Stimulated activated effector memory CD8-positive, alpha-beta T cell treated with anti-CD3 and anti-CD28 coated beads, Interleukin-12 subunit alpha, Interleukin-12 subunit beta, amount 100 ng/mL, for 72 hours (primary cell): ENCODE data around the gene KMT2C.
"Not testable (repeated sequence)": the region's sequence is repeated elsewhere in the genome, so short reads cannot be mapped to it uniquely, and the experiment has no call there.

Experiments
- ATAC-seq: fragments of 150-1000 bp; cut with Tn5 transposase; 2 replicates; pipeline ENCODE4 v1.10.0; 2021
- DNase-seq, 2 donors: peaks; one replicate each; pipeline ENCODE4 v3.0.0; 2021 to 2022; ENCODE audit warnings: low spot score in 2 of 2
- H3K27ac Mint-ChIP-seq: one replicate; pipeline ENCODE4 v1.8.0; 2022; ENCODE audit warnings: mild to moderate bottlenecking, mixed read lengths
- H3K36me3 Mint-ChIP-seq: one replicate; pipeline ENCODE4 v1.8.0; 2022; ENCODE audit warnings: mild to moderate bottlenecking, mixed read lengths
- H3K4me1 Mint-ChIP-seq: one replicate; pipeline ENCODE4 v1.8.0; 2022; ENCODE audit warnings: mixed read lengths
- H3K4me3 Mint-ChIP-seq: one replicate; pipeline ENCODE4 v1.8.0; 2022; ENCODE audit warnings: mild to moderate bottlenecking, mixed read lengths
- H3K9me3 Mint-ChIP-seq: one replicate; pipeline ENCODE4 v1.8.0; 2022; ENCODE audit warnings: mixed read lengths

Gene KMT2C

GRCh38 chr7:152462995-152463708, 27.3 kb upstream of the KMT2C start:
- no peaks in the 10 kb centered on the region for H3K9me3 Mint-ChIP-seq
- ATAC-seq: peak; percentile 11
- DNase-seq: no peak
- H3K27ac Mint-ChIP-seq: peak overlapping the region; percentile 89
- H3K4me1 Mint-ChIP-seq: no peaks in the 10 kb centered on the region
- H3K4me3 Mint-ChIP-seq: peak overlapping the region; percentile 86
- peaks cover 5% of the 10 kb centered on the region for H3K36me3 Mint-ChIP-seq

GRCh38 chr7:152459724-152460251, 24.0 kb upstream of the KMT2C start:
- Mint-ChIP-seq H3K4me3 (no peak overlapping the region), H3K4me1 (no peaks in the 10 kb centered on the region), H3K27ac (no peak overlapping the region), H3K9me3 (no peaks in the 10 kb centered on the region), H3K36me3 (peaks cover 3% of the 10 kb centered on the region)
- no peak for DNase-seq
- no peak for ATAC-seq

DNA sequence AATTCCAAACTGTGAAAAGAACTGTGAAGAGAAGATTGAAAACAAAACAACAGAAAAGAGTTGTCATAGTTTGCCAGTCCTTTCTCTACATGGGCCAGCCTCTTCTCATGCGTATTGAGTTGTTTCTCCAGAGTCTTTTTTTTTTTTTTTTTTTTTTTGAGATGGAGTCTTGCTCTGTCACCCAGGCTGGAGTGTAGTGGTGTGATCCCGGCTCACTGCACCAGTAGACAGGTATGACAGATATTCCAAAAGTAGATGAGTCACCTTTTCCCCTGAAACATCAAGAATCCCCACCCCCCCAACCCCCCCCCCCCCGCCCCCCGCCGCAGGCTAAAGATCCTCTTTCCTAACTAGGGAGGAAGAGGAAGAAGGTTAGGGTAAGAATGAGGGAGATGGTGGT, 15.6 kb upstream of the KMT2C start:
- DNase-seq (no peak), ATAC-seq (no peak)
- Mint-ChIP-seq H3K9me3 (no peaks in the 10 kb centered on the region), H3K27ac (no peak overlapping the region), H3K36me3 (no peaks in the 10 kb centered on the region), H3K4me1 (no peaks in the 10 kb centered on the region), H3K4me3 (no peak overlapping the region)

DNA sequence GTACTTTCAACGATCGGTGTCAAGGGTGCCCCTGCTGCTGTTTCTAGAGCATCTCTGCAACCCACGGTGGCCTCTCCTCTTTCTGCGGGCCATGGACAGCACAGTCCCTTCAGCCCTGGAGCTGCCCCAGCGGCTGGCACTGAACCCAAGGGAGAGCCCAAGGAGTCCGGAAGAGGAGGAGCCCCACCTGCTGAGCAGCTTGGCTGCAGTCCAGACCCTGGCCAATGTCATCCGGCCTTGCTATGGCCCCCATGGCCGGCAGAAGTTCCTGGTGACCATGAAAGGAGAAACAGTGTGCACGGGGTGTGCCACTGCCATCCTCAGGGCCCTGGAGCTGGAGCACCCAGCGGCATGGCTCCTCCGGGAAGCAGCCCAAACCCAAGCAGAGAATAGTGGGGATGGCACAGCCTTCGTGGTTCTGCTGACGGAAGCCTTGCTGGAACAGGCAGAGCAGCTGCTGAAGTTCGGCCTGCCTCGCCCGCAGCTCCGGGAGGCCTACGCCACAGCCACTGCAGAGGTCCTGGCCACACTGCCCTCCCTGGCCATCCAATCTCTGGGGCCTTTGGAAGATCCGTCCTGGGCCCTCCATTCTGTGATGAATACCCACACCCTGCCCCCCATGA, 9.7 kb upstream of the KMT2C start:
- not testable (repeated sequence) for H3K4me3 Mint-ChIP-seq, DNase-seq, H3K36me3 Mint-ChIP-seq, H3K9me3 Mint-ChIP-seq, H3K27ac Mint-ChIP-seq, H3K4me1 Mint-ChIP-seq
- ATAC-seq: peak; percentile 21

DNA sequence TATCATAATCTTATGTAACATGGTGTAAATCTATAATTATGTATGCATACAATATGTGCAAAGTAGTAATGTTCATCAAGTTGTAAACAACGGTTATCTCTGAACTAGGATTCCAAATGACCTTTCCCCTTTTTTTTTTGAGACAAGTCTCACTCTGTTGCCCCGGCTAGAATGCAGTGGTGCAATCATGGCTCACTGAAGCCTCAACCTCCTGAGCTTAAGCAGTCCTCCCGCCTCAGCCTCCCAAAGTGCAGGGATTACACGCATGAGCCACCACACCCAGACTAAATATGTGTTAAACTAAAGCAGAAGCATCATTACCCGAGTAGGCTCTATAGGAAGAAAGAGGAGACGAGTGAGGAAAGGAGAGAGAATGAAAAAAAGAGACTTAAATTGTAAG, 7.8 kb upstream of the KMT2C start:
- DNase-seq (no peak), ATAC-seq (no peak)
- no peaks in the 10 kb centered on the region for H3K4me1 Mint-ChIP-seq
- H3K9me3 Mint-ChIP-seq: no peaks in the 10 kb centered on the region
- H3K4me3 Mint-ChIP-seq: no peak overlapping the region
- no peak overlapping the region for H3K27ac Mint-ChIP-seq
- H3K36me3 Mint-ChIP-seq: no peaks in the 10 kb centered on the region

GRCh38 chr7:152442330-152442835, 6.6 kb upstream of the KMT2C start:
- ATAC-seq: no peak
- no peak for DNase-seq
- H3K4me1 Mint-ChIP-seq: peaks cover 2% of the 10 kb centered on the region
- H3K9me3 Mint-ChIP-seq: no peaks in the 10 kb centered on the region
- no peak overlapping the region for H3K4me3 Mint-ChIP-seq
- H3K27ac Mint-ChIP-seq: no peak overlapping the region
- H3K36me3 Mint-ChIP-seq: no peaks in the 10 kb centered on the region

DNA sequence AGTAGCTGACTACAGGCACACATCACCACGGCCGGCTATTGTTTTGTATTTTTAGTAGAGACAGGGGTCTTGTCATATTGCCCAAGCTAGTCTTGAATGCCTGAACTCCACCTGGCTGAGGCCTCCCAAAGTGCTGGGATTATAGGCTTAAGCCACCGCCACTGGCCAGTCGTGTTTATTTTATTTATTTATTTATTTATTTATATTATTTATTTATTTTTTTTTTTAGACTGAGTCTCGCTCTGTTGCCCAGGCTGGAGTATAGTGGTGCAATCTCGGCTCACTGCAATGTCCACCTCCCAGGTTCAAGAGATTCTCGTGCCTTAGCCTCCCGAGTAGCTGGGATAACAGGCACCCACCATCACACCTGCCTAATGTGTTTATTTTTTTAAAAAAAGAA, 6.0 kb upstream of the KMT2C start:
- not testable (repeated sequence) for ATAC-seq, DNase-seq, H3K27ac Mint-ChIP-seq, H3K4me1 Mint-ChIP-seq, H3K4me3 Mint-ChIP-seq, H3K36me3 Mint-ChIP-seq, H3K9me3 Mint-ChIP-seq

GRCh38 chr7:152441168-152441567, 5.4 kb upstream of the KMT2C start:
- H3K36me3 Mint-ChIP-seq, H3K27ac Mint-ChIP-seq, DNase-seq, H3K9me3 Mint-ChIP-seq, H3K4me3 Mint-ChIP-seq, H3K4me1 Mint-ChIP-seq, ATAC-seq: not testable (repeated sequence)

- H3K27ac Mint-ChIP-seq: not testable (repeated sequence)
Observed at GRCh38 chr7:152438017-152438416, 2.2 kb upstream of the KMT2C start.

GRCh38 chr7:152436931-152437575, 1.2 kb upstream of the KMT2C start:
- Mint-ChIP-seq H3K27ac (peak overlapping the region; percentile 90), H3K4me3 (peak overlapping the region; percentile 79), H3K4me1 (peaks cover 14% of the 10 kb centered on the region)
- not testable (repeated sequence) for DNase-seq, H3K9me3 Mint-ChIP-seq, ATAC-seq, H3K36me3 Mint-ChIP-seq

More at GRCh38 chr7:152438017-152438416, 2.2 kb upstream of the KMT2C start:
- H3K9me3 Mint-ChIP-seq, ATAC-seq, H3K36me3 Mint-ChIP-seq, H3K4me3 Mint-ChIP-seq, DNase-seq: not testable (repeated sequence)
- H3K4me1 Mint-ChIP-seq: peaks cover 14% of the 10 kb centered on the region

DNA sequence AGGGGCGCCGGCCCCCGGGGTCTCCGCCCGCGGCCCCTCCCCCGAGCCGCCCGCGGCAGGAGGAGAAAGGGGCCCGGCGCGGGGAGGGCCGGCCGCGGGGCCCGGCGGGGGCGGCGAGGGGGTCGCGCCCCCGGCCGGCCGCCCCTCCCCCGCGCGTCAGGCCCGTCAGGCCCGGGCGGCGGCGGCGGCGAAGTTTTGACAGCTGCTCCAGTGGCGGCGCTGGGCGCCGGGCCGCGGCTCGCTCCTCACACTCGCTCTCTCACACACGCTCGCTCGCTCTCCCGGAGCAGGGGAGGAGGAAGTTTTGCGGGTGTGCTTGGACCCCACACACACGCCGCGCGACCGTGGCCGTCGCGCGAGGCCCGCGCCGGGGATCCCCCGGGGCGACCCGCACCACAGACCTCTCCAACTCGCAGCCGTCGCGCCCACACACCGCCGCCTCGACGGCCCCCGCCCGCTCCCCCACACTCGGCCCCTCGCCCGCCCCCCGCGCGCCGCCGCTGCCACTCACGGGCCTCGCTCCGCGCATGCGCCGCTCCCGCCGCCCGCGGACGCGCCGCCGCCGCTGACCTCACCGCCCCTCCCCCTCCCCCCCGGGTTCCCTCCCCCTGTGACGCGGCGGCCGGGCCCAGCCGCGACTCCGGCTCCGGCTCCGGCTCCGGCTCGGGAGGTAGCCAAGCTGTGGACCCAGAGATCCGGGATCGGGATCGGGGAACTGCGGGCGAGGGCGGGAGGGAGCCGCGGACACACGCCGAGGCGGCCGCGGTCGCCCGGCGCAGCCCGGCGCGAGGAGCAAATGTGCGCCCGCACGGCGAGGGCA, 518 bp upstream of the KMT2C start:
- no peaks in the 10 kb centered on the region for H3K9me3 Mint-ChIP-seq
- H3K36me3 Mint-ChIP-seq: peaks cover 9% of the 10 kb centered on the region
- peak; percentile 78 to 91 for DNase-seq
- peak; percentile 73 for ATAC-seq
- H3K4me1 Mint-ChIP-seq: peaks cover 14% of the 10 kb centered on the region
- peak overlapping the region; percentile 90 for H3K27ac Mint-ChIP-seq
- peak overlapping the region; percentile 79 for H3K4me3 Mint-ChIP-seq

GRCh38 chr7:152434511-152435383, 1.1 kb downstream of the KMT2C start:
- Mint-ChIP-seq H3K4me1 (peaks cover 20% of the 10 kb centered on the region), H3K4me3 (peak overlapping the region; percentile 79), H3K27ac (peak overlapping the region; percentile 90)
- DNase-seq (peak; percentile 24 to 77), ATAC-seq (peak; percentile 69)
- not testable (repeated sequence) for H3K36me3 Mint-ChIP-seq, H3K9me3 Mint-ChIP-seq

- not testable (repeated sequence) for H3K9me3 Mint-ChIP-seq, H3K36me3 Mint-ChIP-seq
- peak overlapping the region; percentile 90 for H3K27ac Mint-ChIP-seq
- peak overlapping the region; percentile 79 for H3K4me3 Mint-ChIP-seq
- H3K4me1 Mint-ChIP-seq: peaks cover 23% of the 10 kb centered on the region
- ATAC-seq (peak; percentile 66), DNase-seq (peak; percentile 12 to 67)
Observed at GRCh38 chr7:152433721-152434490, 1.9 kb downstream of the KMT2C start.
